Activated CD4-positive, alpha-beta T cell treated with anti-CD3 and anti-CD28 coated beads, Interleukin-2, amount 50 U/mL, for 16 hours (primary cell): ENCODE data around the gene PRDM15.

Experiments used
- DNase-seq: peaks from one replicate; pipeline ENCODE4 v3.0.0-alpha.2; 2020

PRDM15 gene

DNA sequence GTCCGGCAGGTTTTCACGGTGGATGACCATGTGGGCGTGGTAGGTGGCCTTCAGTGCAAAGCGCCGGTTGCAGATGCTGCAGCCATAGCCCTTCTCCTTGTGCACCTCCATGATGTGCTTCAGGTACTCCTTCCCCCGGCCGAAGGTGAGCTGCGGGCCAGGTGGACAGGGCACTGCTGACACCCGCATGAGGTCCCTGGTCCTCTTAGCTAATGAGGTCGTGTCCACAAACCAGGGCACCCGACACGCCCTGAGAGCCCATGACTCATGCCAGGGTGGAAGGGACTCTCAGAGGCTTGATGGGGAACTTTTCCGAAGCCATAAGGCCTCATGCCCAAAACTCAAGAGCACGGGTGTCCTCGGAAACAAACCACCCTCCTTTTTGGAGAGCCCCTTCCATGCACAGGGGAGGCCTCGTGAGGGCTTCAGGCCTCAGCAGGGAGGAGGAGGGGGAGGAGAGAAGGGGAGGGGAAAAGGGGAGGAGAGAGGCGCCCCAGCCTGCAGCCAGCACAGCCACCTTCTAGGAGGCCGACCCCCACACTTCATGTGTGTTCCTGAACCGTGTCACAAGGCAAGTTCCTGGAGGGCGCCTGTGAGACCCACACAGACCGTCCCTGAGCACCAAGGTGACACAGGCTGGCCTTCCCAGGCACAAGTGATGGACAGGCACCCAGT lies 57.9 kb downstream of the PRDM15 start:
- DNase-seq, result no peak

DNA sequence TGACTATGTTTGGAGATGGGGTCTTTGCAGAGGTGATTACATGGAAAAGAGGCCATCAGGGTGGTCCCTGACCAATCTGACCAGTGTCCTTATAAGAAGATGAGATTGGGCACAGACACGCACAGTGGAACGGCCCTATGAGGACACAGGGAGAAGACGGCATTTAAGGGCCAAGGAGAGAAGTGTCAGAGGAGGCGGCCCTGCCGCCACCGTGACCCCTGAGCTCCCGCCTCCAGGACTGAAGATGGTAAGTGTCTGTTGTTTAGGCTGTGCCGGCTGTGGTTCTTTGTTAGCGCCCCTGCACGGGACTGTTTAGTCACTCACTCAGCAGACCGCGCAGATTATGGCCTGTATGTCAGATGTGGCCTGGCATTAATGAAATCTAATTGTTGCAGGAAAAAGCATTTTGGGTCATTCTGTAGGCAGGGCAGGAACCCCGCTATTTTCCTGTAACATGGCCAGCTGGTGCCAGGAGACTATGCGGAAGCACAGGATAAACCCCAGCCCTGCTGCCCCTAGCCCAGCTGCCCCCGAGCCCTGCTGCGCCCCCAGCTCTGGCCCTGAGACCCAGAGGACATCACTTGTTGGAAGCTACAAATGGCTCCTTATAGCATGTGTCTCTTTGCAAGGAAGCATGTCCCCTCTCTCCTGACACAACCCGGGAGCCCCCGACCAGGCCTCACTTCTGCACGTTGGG lies 58.6 kb downstream of the PRDM15 start:
- no peak for DNase-seq

DNA sequence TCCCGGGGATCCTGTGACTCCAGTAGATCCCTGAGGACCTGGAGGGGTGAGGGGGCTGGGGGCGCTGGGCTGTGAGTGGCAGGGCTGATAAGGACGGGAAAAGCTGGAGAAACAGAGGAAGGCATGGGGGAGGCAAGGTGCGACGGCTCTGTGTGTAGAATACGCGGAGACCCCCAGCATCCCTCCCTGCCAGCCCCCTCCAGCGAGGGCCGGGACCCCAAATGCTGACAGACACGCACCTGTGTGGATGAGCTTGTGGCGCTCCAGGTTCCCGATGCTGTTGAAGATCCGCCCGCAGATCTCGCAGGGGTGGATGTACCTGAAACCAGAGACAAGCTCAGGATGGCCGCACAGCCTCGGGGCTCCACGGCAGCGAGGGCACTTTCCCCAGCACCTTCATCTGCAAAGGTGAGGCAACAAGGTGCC lies 59.3 kb downstream of the PRDM15 start:
- DNase-seq, result no peak

DNA sequence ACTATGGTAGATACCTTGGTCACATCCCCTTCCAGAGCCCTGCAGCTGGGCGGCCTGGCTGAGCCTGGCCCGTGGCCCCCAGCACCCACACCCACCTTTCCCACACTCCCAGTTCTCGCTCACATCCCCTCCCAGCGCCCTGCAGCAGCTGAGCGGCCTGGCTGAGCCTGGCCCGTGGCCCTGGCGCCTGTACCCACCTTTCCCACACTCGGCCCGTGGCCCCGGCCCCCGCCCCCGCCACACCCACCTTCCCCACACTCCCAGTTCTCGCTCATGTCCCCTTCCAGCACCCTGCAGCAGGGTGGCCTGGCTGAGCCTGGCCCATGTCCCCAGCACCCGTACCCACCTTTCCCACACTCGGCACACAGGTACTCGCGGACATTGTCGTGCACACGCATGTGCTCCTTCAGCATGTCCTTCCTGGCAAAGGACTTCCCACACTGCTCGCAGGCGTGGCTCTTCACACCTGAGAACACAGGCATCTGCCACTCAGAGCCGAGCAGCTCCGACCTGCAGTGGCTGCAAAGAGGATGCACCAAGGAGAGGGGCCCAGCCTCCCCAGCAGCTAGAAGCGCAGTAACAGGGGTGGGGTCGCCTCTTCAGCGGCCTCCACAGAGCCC lies 59.8 kb downstream of the PRDM15 start:
- no peak for DNase-seq

DNA sequence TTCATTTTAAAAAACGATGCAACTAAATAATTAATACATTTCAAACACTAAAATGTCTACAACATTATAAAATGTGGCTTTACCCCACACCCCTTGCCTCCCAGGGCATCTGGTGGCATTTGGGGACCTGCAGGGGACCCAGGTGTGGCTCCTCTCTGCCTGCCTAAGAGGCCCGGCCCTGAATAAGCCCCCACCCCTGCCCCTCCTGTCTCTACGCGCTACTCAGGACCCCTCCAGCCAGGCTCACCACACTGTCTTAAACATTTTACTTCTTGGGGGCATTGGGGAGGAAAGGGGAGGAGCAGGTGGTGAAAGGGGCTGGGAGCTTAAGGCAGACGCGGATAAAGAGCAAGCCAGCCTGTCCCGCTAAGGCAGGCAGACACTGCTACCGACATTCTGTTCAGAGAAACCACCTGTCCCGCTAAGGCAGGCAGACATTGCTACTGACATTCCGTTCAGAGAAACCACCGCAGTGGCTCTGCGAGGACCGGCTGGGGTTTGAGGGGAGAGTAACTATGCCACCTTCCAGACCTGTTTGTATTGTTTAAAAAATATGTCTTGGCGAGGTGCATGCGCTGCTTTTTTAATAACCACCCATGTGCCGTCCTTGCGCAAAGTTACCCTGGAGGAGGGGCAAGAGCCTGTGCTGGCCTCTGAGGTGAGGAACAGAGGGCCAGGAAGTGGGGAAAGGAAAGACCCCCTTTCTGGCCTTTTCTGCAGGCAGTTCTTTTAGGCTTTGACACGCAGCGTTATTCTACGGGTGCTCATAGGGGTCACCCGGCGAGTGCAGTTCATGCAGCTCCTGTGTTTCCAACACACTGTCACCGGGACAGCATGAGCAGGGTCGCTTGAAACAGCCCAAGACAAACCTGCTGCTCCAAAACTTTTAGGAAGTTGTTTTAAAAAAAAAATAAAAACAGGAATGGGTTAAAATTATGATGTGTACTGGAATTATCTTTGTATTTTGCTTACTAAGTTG lies 61.0 kb downstream of the PRDM15 start:
- no peak for DNase-seq

DNA sequence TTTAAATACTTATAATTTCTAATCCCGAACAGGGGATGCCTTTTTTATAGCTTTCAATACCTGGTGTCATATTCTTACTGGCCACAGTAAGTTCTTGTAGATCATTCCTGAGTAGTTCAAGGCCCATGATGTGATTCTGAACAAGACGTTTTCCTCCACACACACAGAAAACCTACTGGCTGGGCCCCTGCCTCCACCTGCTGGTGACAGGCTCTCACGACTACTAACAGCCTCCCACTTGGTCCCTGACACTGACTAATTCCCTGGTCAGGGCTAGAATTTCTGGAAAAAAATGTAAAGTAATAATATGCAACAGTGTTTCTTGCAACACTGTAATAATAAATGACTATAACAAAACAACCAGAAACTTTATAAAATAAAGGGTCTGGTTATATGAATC lies 61.9 kb downstream of the PRDM15 start:
- peak; percentile 39 for DNase-seq

DNA sequence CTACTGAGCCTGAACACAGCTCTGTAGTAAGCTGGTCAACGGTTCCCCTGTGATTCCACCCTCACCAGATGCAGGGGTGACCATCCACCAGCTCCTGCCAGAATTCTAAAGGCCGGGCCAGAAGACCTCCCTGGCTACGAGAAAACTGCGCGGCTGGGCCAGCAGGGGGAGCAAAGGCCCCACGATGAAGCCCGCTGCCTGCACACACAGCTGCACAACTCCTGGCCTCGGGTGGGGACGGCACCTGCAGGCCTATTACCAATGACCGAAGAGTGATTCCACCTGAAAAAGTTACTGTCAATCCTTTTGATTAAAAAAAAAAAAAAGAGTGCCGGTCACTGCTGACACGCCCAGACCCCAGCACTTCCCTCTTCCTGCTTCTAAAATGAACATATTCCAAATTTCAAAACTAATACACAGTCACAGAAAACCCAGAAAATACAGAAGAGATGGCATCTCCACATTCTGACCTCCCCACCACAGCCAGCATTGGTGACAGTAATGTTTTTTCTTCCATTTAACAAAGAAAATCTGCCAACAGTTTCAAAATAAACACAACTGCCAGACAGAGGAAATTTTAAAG lies 62.5 kb downstream of the PRDM15 start:
- DNase-seq, result peak; percentile 47

DNA sequence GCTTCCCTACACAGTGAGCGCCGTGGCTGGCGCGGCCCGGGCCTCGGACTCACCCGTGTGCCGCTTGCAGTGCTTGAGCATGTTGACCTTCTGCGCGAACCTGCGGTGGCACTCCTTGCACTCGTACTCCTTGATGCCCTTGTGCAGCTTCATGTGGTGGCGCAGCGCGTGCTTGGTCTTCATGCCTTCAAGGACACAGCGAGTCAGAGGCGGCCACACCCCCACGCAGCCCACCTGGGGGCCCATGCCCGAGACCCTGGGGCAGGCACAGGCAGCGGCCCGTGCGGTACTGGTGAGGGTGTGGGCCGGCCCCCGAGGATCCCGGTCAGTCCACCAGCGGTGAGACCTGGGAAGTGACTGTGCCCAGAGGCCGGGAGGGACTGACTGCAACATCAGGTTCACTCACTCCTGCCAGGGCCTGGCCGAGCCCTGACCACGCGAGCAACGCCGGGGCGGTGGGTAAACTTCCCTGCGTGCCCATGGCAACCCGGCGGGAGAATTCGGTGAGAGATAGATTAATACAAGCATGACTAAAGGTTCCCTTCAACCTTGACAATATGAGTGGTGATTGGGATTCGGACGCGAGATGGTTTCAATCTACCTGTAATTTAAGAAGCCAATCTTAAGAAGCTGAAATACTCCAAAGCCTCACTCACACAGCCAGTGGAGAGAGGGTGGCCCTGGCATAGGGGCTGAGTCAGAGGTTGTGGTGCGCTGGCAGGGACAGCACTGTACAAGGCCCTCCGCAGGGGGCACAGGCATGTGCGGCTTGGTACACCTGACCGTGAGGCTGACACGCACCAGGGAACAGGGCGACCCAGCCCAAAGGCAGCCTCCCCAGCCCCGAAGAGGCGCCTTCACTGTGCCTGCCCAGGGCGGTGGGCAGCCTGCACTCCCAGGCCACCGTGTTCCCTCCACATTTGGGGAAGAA lies 63.2 kb downstream of the PRDM15 start:
- no peak for DNase-seq

DNA sequence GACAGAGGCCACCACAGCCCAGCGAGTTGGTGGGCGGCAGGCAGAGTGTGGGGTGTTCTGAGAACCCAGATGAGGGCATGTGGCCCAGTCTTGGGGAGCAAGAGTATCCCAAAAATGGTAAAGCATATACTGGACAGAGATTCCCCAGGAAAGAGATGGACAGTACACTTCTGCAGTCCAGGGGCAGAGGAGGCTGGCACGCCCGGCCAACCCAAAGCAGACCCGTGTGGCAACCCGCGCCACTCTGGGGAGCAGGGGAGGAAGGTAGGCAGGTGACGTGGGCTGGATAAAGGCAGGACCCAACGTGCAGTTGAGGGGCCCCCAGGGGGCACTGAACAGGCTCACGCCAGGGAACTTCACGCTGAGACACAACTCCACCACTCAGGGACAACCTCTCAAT lies 65.9 kb downstream of the PRDM15 start:
- DNase-seq, result no peak

DNA sequence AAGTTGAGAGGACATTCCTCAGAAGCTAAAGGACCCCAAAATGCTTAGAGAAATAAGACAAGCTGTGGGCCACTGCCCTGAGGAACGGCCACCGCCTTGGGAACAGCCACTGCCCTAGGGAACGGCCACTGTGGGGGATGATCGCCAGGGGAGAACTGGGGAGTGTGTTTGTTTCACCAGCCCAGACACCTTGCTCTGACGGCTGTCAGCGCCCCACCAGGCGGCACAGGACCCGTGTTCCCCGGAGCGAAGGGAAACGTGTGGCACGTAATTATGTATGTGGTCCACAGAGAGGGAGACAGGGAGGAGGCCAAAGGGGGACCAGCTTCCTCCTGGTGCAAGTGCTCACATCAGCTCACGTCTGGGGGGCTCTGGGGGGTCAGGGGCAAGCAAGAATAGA lies 66.5 kb downstream of the PRDM15 start:
- DNase-seq, result no peak

DNA sequence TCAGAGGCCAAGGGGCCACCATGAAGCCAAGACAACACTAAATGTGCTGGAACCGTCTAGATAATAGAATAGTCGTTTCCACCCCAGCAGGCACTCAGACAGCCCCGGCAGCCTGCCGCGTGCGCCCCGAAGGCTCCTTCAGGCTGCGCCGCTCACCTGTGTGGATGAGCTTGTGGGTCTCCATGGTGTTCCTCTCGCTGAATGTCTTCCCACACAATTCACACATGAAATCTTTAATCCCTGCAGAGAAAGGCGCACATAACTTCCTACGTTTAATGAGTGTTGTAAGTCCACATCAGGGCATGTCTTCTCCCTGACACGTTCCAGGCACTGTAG lies 68.6 kb downstream of the PRDM15 start:
- DNase-seq, result no peak

DNA sequence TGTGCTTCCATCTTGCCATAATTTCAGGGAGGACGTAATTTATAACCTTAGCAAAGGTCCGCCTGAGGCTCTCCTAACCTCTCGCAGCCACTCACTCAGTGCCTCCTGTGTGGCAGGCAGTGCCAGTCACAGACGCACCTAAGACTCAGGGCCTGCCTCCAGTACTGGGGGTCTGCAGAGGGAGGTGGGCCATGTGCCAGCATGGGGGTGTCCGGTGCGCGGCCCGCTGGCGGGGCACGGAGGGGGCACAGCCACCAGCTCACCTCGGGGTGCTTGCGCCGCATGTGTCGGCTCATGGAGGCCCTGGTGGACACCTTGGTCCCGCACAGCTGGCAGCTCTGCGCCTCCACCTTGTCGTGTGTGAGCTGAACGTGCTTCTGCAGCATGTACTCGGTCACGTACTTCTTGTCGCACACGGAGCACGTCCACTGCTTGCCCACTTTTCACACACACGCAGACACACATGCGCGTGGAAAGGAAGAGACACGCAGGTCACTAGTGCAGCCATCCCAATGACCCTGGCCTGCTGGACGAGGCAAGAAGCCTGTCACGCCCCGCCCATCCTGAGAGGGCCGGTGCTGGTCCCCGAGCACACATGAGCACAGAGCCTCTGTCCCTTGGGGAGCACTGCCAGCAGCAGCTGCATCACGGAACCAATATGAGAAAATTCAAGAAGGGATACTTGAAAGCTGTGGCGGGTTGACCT lies 69.1 kb downstream of the PRDM15 start:
- no peak for DNase-seq

DNA sequence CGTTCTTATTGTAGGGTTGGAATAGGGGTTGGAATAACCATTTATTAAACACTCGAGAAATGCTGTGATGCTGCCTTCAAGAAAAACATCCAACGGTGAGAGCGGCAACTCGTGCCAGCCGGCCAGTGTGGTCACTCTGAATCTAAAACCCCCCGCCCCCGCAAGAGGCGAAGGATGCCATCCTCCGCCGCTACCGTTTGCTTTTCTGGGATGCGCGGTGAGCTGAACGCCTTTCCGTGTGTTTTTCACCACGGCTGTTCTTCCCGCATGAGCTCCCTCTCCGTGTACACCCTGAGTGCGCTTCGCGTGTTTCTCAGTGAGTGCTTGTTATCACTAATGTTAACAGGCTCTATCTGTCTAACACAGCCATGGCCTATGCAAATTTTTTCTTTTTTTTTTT lies 70.3 kb downstream of the PRDM15 start:
- no peak for DNase-seq

DNA sequence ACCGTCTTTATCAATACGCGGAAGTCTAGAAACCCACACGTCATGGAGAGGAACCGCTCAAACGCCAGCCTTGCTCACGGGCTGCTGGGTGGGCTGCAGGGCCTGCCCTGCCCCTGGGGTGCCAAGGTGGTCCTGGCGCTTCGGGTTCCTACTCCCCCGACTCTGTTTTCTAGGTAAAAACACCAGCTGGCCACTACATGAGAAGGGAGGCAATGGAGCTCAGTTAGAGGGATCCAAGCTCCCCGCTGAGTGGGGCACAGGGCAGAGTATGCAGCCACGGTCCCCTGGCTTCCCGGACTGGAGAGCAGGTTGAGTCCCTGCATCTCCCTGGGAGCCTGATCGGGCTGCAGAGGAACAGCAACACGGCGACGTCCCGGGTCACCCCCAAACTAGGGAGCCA lies 71.0 kb downstream of the PRDM15 start:
- no peak for DNase-seq

DNA sequence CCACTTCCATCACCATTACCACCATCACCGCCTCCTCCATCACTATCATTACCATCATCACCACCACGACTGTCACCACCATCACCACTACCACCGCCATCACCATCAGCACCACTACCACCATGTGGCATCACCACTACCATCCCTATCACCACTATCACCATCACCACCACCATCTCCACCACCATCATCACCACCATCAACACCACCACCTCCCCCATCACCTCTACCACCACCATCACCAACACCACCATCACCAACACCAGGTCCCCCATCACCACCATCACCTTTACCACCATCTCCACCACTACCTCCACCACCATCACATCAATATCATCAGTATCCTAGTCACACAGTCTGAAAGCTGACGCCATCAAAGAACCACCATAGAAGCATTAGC lies 72.4 kb downstream of the PRDM15 start:
- DNase-seq, result no peak

DNA sequence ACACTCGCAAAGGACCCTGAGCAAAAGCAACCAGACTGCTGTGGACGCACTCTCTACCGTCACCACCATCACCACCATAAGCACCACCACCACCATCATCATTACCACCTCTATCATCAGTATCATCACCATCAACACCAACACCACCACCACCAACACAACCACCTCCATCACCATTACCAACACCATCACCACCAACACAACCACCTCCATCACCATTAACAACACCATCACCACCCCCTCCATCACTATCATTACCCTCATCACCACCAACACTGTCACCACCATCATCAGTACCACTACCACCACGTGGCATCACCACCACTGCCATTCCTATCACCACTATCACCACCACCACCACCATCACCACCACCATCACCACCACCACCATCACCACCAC lies 73.5 kb downstream of the PRDM15 start:
- no peak for DNase-seq

DNA sequence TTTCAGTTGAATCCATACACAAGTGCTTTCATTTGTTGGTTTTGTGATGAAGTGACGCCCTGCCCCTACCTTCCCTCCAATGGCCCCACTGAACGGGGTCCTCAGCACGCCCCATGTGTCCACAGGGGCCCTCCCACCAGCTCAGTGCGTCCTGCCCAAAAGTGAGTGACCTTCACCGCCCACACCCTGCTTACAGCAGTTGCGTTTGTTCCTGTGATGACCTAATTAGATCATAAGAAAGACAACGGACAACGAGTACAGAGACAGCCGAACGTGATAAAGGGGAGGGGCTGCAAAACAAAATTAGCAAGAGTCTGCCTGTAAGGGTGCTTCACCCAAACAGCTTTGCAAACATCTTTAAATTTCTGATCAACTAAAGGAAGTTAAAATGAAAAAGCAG lies 74.1 kb downstream of the PRDM15 start:
- no peak for DNase-seq

DNA sequence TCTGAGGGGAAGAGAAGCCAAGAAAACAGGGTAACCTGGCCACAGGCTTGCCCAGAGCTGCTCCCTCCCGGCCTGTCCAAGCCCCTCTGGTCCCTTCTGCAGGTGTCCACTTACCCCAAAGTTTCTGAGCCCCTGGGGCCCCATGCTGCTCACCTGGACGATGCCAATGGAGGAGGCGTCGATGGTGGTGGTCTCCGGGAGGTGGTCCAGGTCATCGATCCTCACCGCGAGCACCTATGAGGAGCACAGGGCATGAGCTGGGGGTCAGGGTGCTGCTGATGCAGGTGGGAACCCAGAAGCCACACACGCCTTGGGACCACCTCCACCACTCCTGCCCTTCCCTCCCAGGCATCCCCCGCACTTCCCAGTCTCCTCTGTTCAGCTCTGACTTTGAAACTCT lies 74.8 kb downstream of the PRDM15 start:
- no peak for DNase-seq

DNA sequence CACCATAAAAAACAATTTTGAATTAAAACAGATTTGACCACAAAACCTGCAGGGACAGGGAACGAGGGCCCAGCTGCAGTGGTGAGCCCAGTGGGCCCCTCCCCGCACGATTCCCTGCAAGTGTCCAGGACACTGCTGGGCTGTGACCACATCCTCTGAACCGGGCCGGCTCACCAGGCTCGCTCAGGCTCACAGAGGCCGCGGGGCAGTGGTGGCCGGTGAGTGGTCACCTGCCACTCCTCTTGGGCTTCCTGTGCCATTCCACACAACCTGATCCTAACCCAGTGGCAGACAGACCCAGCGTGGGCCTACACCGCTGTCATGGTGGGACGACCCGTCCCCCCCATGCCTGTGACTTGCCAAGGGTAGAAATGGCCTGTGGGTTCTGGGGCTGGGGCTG lies 75.8 kb downstream of the PRDM15 start:
- DNase-seq, result no peak

DNA sequence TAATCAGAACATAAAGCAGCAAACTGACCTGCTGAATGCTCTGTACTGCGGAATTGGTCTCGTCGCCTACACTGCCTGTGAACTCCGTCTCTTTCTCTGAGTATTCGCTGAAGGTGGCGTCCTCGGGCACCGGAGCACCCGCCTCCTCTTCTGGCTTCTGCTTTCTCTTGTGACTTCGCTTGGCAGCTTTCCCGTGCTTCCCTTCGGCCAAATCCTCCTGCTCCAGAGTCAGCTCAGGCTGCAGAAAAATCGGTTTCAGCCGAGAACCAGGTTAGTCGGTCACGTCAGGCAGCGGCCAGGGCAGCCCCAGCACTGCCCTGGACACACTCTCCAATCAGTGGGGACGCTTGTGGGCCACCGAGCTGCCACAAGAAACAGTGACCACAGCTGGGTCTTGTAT lies 76.5 kb downstream of the PRDM15 start:
- no peak for DNase-seq

DNA sequence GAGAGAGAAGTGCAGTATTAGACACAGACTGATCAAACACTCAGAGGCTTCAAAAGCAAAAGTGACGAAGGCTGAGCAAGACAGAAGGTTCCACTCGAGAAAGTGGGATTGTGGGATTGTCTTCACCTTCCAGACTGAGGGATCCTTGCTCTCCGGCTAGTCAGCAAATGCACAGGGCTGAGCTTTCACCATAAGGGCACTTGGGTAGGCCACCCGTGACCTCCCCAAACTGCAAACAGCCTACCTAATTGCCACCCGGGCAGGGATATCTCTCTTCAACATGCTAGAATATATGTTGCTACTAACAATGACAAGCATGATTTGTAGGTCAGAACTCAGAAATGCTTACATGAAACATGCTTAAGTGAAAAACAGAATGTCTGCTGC lies 77.0 kb downstream of the PRDM15 start:
- DNase-seq, result no peak
